Measurements from ENCODE around the gene UBASH3A.
"Not testable (repeated sequence)": the region's sequence is repeated elsewhere in the genome, so short reads cannot be mapped to it uniquely, and the experiment has no call there.

The UBASH3A gene

GRCh38 chr21:42453224-42453985, 49.7 kb downstream of the UBASH3A start:
- DNase-seq, result no peak

GRCh38 chr21:42453986-42454570, 50.4 kb downstream of the UBASH3A start:
- no peak for DNase-seq

- DNase-seq, result no peak
Measured at GRCh38 chr21:42454786-42455185, 51.1 kb downstream of the UBASH3A start.

- DNase-seq, result no peak
Measured at GRCh38 chr21:42455196-42455595, 51.5 kb downstream of the UBASH3A start.

- no peak for DNase-seq
Measured at GRCh38 chr21:42455754-42456440, 52.2 kb downstream of the UBASH3A start.

- DNase-seq, result peak; percentile 43
Measured at GRCh38 chr21:42456457-42456856, 52.8 kb downstream of the UBASH3A start.

GRCh38 chr21:42459082-42459460, 55.4 kb downstream of the UBASH3A start:
- no peak for DNase-seq

GRCh38 chr21:42459546-42460215, 56.0 kb downstream of the UBASH3A start:
- no peak for DNase-seq

- peak; percentile 67 for DNase-seq
Measured at GRCh38 chr21:42460391-42461184, 56.9 kb downstream of the UBASH3A start.

GRCh38 chr21:42461185-42461520, 57.5 kb downstream of the UBASH3A start:
- DNase-seq, result no peak

- DNase-seq, result no peak
Measured at GRCh38 chr21:42461881-42462877, 58.5 kb downstream of the UBASH3A start.

- DNase-seq, result peak; percentile 85
Measured at GRCh38 chr21:42463861-42464515, 60.3 kb downstream of the UBASH3A start.

GRCh38 chr21:42465008-42465802, 61.5 kb downstream of the UBASH3A start:
- peak; percentile 19 for DNase-seq

GRCh38 chr21:42465803-42466127, 62.1 kb downstream of the UBASH3A start:
- DNase-seq, result no peak

GRCh38 chr21:42466700-42467099, 63.0 kb downstream of the UBASH3A start:
- DNase-seq, result no peak

GRCh38 chr21:42467140-42467983, 63.7 kb downstream of the UBASH3A start:
- DNase-seq, result peak; percentile 28

GRCh38 chr21:42468491-42469131, 64.9 kb downstream of the UBASH3A start:
- DNase-seq, result no peak

GRCh38 chr21:42469272-42469671, 65.6 kb downstream of the UBASH3A start:
- DNase-seq, result no peak

- not testable (repeated sequence) for DNase-seq
Measured at GRCh38 chr21:42469726-42470125, 66.0 kb downstream of the UBASH3A start.

All from CD4-positive, alpha-beta T cell treated with Interleukin-21 for 1 hour (primary cell).